Activated CD4-positive, alpha-beta T cell treated with anti-CD3 and anti-CD28 coated beads, Interleukin-2, amount 10 ng/mL, durations not matched to agents 24 days and 14 days (primary cell): ENCODE results near the gene KIF3A. TPM values are rescaled to one million over a fixed set of nuclear protein-coding genes. Genes with fewer than 3 reads are reported as not detected.

ENCODE experiments used
- DNase-seq: peaks from one replicate; pipeline ENCODE4 v3.0.0; 2022
- H3K27ac Mint-ChIP-seq: one replicate; pipeline ENCODE4 v1.8.0; 2022; ENCODE audit warnings: mild to moderate bottlenecking, mixed read lengths
- H3K27me3 Mint-ChIP-seq: one replicate; pipeline ENCODE4 v1.8.0; 2022; ENCODE audit warnings: mixed read lengths
- H3K36me3 Mint-ChIP-seq: one replicate; pipeline ENCODE4 v1.8.0; 2022; ENCODE audit warnings: low read depth, mild to moderate bottlenecking, mixed read lengths
- H3K4me1 Mint-ChIP-seq: one replicate; pipeline ENCODE4 v1.8.0; 2021; ENCODE audit warnings: mixed read lengths
- H3K4me3 Mint-ChIP-seq: one replicate; pipeline ENCODE4 v1.8.0; 2022; ENCODE audit warnings: mild to moderate bottlenecking, moderate library complexity, mixed read lengths
- H3K9me3 Mint-ChIP-seq: one replicate; pipeline ENCODE4 v1.8.0; 2021; ENCODE audit warnings: mixed read lengths
- intact Hi-C: fragments of 100-400 bp; cut with micrococcal nuclease; formaldehyde crosslinking; loops from one replicate; pipeline ENCODE4 v1.15.1; 2023
- total RNA-seq: library from RNA; stranded (reverse); gene quantifications from 2 replicates; pipeline ENCODE4 v1.2.3, GENCODE V29; 2022

The KIF3A gene
- total RNA-seq, 1 donor from 2014 or later, result 51.9 TPM

DNA sequence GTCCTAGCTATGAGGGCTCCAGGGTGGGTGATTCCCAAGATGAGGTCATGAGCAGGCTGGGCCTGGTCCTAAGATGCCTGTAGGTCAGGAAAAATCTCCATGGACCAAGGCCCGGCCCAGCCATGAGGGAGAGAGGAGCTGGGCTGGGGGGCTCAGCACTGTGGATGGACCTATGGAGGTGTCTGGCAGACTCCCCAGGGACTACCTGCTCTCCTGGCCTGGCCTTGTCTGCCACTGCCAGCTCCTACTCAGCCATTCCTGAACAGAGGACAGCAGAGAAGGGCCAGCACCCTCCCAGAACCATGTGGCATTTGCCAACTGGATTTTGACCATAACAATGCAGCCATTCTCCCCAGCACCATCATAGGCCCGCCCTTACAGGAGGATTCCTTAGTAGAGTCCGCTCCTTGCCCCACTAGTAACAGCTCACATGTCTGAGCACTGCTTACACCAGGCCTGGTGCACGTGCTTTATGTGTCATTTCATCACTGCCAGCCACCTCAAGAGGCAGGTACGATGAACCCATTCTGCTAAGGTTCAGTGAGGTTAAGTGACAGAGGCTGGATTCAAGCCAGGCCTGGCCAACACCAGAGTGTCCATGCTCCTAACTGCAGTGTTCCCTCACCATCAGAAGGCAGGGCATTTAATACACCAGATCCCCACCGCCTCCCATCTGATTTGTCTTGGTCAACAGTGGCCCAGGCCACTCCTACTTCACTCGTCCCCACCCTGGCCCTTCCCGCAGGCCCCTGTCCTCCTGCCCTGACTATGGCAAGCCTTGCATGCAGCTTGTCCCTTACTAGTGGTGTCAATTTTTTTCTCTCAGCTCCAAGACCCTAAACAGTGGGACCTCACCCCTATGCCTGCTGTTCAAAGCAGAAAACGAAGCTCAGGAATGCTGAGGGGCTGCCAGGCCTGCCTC, 78.7 kb downstream of the KIF3A start:
- H3K4me1 Mint-ChIP-seq, result peaks cover 63% of the 10 kb centered on the region
- DNase-seq, result no peak
- H3K27ac Mint-ChIP-seq, result peak overlapping the region; percentile 87
- H3K4me3 Mint-ChIP-seq, result peak overlapping the region; percentile 78
- H3K9me3 Mint-ChIP-seq, result no peaks in the 10 kb centered on the region
- intact Hi-C loops, result loop anchor here (1.0 kb wide), 1 partner anchor 22 kb away; no protein-coding TSS in a partner anchor
- peaks cover 12% of the 10 kb centered on the region for H3K36me3 Mint-ChIP-seq
- H3K27me3 Mint-ChIP-seq, result peaks cover 15% of the 10 kb centered on the region

DNA sequence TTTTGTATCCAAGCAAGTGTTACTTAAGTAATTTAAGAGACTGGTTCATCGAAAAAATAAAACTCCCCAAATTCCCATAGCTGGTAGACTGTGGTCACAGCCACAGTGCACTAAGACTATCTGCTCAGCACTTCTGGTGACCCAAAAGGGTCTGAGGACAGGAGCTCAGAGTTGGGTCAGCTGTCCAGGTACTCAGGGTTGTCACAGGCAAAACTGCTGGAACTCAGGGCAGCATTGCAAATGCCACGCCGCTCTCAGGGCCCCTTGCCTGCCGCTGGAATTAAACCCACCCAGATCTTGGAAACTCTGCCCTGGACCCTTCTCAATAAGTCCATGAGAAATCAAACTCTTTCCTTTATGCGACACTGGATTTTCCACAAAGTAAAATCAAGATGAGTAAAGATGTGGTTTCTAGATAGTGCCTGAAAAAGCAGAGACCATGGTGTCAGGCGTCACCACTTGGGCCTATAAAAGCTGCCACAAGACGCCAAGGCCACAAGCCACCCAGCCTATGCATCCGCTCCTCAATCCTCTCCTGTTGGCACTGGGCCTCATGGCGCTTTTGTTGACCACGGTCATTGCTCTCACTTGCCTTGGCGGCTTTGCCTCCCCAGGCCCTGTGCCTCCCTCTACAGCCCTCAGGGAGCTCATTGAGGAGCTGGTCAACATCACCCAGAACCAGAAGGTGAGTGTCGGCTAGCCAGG, 79.5 kb downstream of the KIF3A start, which contains the start of gene IL13:
Gene IL13 (plus strand): TSS at position 498 of the 705 bp plus-strand sequence. CDS start 14 bp downstream, at position 512.
- no peak for DNase-seq
- H3K9me3 Mint-ChIP-seq, result no peaks in the 10 kb centered on the region
- H3K27me3 Mint-ChIP-seq, result peaks cover 15% of the 10 kb centered on the region
- peaks cover 56% of the 10 kb centered on the region for H3K4me1 Mint-ChIP-seq
- peaks cover 12% of the 10 kb centered on the region for H3K36me3 Mint-ChIP-seq
- H3K27ac Mint-ChIP-seq, result peak within 1 kb of the TSS; percentile 87
- peak within 1 kb of the TSS; percentile 78 for H3K4me3 Mint-ChIP-seq
- intact Hi-C loops, result loop anchor here (1.0 to 2.0 kb wide), 3 partner anchors 17 to 22 kb away; no protein-coding TSS in a partner anchor

DNA sequence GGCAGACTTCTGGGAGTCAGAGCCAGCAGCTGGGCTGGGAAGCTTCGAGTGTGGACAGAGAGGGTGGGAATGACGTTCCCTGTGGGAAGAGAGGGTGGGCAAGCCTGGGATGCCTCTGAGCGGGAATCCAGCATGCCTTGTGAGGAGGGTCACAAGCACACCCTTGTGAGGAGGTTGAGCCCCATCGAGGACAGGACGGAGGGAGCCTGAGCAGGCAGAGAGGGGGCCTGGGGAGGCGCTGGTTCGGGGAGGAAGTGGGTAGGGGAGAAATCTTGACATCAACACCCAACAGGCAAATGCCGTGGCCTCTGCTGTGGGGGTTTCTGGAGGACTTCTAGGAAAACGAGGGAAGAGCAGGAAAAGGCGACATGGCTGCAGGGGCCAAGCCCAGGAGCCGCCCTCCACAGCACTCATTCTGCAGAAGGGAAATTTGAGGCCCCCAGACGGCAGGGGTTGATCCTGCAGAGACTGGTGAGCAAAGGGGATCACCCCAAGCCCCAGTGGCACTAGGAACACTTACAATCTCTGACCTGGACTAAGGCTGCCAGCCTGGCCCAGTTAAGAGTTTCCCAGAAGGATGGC, 80.5 kb downstream of the KIF3A start:
- intact Hi-C loops, result loop anchor here (1.0 to 2.0 kb wide), 2 partner anchors 16 to 18 kb away; no protein-coding TSS in a partner anchor
- Mint-ChIP-seq H3K4me1 (peaks cover 52% of the 10 kb centered on the region), H3K4me3 (peak overlapping the region; percentile 78), H3K36me3 (peaks cover 15% of the 10 kb centered on the region), H3K27me3 (peaks cover 21% of the 10 kb centered on the region), H3K27ac (peak overlapping the region; percentile 87), H3K9me3 (peaks cover 3% of the 10 kb centered on the region)
- DNase-seq, result no peak

DNA sequence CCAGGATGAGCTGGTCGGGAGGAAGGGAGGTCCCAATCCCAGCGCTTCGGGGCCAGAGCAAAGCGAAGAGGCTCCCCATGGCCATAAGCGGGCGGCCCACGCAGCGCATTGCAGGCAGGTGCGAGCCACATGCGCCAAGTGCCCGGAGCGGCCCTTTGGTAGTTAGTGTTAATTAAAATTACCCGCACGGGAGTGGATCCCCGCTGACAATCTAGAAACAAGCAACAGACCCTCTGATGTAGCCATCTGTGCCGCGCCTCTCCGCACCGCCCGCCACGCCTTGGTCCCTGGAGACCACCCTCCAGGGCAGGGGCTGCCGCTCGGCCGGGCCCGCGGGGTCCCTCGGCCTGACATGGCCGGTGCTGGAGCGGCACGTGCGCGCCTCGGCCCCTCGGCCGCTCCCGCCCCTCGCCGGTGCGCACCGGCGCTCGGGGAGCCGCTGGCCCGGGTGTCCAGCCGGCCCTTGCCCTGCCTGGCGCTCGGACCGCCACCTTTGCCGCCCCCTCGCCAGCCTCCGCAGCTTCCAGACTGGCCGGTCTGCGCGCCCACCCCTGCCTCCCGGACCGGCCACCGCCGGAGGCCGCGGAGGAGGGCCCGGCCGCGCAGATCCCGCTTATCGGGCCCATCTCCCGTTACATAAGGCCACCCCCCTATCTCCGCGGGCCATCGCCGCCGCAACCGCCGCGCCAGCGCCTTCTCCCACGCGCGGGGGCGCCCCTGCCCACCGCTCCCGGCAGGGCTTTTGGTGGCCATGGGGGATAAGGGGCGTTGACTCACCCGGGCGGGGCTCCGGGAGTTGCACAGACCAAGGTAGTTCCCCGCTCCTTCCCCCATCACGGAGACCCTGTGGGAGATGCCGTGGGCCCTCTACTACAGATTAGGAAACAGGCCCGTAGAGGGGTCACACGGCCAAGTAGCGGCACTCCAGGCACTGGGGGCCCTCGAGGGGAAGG, 81.2 kb downstream of the KIF3A start:
- Mint-ChIP-seq H3K9me3 (peaks cover 5% of the 10 kb centered on the region), H3K27ac (peak overlapping the region; percentile 87)
- intact Hi-C loops, result loop anchor here (2.0 kb wide), 1 partner anchor 19 kb away; no protein-coding TSS in a partner anchor

DNA sequence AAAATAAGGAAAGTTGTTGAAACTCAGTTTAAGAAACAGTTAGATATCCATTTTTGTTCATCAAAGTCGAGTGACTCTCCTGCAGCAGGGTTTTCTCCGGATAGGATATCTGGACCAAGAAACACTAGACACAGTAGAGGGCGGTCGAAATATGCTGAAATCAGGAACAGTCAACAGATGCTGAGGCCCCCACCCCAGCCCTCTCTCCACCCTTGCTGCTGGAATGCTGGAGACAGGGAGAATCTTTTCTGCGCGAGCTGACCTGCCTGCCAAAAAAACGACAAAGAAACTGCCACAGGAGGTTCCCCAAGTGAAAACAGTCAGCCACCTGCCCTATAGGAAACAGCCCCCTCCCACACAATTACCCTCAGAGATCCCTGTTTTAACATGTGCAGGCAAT, 83.6 kb downstream of the KIF3A start:
- Mint-ChIP-seq H3K27ac (no peak overlapping the region), H3K9me3 (peaks cover 6% of the 10 kb centered on the region), H3K4me1 (peaks cover 37% of the 10 kb centered on the region), H3K27me3 (peaks cover 21% of the 10 kb centered on the region), H3K36me3 (peaks cover 11% of the 10 kb centered on the region), H3K4me3 (no peak overlapping the region)
- intact Hi-C loops, result no loop called here
- no peak for DNase-seq

More for the DNA sequence above, 81.2 kb downstream of the KIF3A start:
- H3K36me3 Mint-ChIP-seq, result peaks cover 17% of the 10 kb centered on the region
- peaks cover 21% of the 10 kb centered on the region for H3K27me3 Mint-ChIP-seq
- peak overlapping the region; percentile 78 for H3K4me3 Mint-ChIP-seq
- peaks cover 48% of the 10 kb centered on the region for H3K4me1 Mint-ChIP-seq
- DNase-seq, result peak; percentile 80

DNA sequence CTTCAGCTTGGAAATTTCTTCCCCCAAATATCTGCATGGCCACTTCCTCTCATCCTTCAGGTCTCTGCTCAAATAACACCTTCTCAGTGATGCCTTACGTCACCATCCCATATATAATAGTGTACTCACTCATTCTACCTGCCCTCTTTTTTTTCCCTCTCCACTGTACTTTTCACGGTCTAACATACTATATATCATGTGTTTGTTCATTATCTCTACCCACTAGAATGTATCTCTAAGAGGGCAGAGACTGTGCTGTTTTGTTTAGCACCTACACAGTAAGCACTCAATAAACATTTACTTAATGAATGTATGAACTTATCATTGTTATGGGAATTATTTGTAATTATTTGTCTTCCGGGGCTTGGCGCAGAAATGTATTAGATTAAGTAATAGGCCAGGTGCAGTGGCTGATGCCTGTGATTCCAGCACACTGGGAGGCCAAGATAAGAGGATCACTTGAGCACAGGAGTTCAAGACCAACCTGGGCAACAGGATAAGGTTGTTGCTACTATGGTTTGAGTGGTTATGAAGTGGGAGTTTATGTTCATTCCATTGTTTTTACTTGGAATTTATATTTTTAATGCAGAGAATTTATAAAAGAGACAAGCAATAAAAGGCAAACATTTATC, 85.4 kb downstream of the KIF3A start:
- no peak for DNase-seq
- peaks cover 16% of the 10 kb centered on the region for H3K9me3 Mint-ChIP-seq
- H3K4me3 Mint-ChIP-seq, result no peak overlapping the region
- peaks cover 21% of the 10 kb centered on the region for H3K27me3 Mint-ChIP-seq
- peaks cover 22% of the 10 kb centered on the region for H3K4me1 Mint-ChIP-seq
- H3K36me3 Mint-ChIP-seq, result peaks cover 23% of the 10 kb centered on the region
- H3K27ac Mint-ChIP-seq, result no peak overlapping the region
- intact Hi-C loops, result no loop called here

DNA sequence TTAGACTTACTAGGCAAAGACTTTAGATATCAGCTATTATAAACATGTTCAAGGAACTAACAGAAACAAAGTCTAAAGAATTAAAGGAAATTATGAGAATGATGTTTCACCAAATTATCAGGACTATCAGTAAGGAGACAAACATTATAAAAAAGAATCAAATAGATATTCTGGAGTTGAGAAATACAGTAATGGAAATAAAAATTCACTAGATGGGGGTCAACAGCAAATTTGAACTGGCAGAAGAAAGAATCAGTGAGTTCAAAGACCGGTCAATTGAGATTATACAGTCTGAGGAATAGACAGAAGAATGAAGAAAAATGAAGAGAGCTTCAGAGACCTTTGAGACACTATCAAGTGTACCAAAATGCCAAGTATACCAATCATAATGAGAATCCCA, 89.0 kb downstream of the KIF3A start:
- Mint-ChIP-seq H3K27me3 (peaks cover 5% of the 10 kb centered on the region), H3K4me1 (peaks cover 9% of the 10 kb centered on the region), H3K9me3 (peaks cover 16% of the 10 kb centered on the region), H3K36me3 (peaks cover 46% of the 10 kb centered on the region), H3K4me3 (no peak overlapping the region), H3K27ac (no peak overlapping the region)
- no peak for DNase-seq
- intact Hi-C loops, result no loop called here

DNA sequence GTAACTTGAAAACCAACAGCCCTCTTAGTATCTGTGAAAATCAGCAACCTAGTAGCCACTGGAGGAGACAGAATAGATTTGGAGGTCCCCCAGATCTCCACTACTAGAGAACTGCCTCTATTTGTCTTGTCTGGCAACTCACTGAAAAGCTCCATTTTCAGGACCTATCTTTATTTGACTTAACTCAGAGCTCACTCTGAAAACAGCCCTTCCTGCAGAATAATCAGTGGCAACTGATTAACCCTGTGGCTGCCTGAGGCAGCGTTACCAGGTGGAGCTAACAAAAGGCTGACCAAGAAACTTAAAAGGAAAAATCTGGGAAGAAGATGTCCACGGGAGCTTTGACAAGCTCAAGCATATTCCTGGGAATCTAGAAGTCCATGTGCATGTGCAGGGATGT, 89.9 kb downstream of the KIF3A start:
- H3K27ac Mint-ChIP-seq, result no peak overlapping the region
- intact Hi-C loops, result no loop called here
- no peak for DNase-seq
- H3K36me3 Mint-ChIP-seq, result peaks cover 54% of the 10 kb centered on the region
- peaks cover 16% of the 10 kb centered on the region for H3K9me3 Mint-ChIP-seq
- no peak overlapping the region for H3K4me3 Mint-ChIP-seq
- peaks cover 18% of the 10 kb centered on the region for H3K4me1 Mint-ChIP-seq
- H3K27me3 Mint-ChIP-seq, result peaks cover 5% of the 10 kb centered on the region

DNA sequence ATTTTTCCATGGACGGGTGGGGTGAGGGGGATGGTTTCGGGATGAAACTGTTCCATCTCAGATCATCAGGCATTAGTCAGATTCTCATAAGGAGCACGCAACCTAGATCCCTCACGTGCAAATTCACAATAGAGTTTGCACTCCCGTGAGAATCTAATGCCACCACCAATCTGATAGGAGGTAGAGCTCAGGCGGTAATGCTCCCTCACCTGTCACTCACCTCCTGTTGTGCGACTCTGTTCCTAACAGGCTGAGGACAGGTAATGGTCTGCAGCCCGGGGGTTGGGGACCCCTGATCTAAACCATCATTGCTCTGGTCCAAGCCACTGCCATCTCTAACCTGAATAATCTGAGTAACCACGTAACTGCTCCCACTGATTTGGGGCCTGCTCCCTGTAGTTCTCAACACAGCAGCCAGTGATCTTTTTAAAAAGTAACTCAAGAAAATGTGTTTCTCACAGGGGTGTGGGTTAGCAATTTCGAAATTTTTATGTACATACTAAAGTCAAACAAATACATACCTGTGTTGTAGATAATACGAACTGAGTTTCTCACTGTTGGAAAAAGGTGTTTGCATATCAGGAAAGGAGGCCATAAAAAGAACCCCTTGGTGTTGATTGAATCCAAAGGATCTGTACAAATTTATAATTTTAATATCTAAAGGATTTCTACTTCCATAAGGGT, 90.6 kb downstream of the KIF3A start:
- Mint-ChIP-seq H3K27me3 (no peaks in the 10 kb centered on the region), H3K4me1 (peaks cover 22% of the 10 kb centered on the region), H3K27ac (no peak overlapping the region), H3K9me3 (peaks cover 12% of the 10 kb centered on the region), H3K4me3 (no peak overlapping the region), H3K36me3 (peaks cover 57% of the 10 kb centered on the region)
- DNase-seq, result peak; percentile 51
- intact Hi-C loops, result no loop called here

DNA sequence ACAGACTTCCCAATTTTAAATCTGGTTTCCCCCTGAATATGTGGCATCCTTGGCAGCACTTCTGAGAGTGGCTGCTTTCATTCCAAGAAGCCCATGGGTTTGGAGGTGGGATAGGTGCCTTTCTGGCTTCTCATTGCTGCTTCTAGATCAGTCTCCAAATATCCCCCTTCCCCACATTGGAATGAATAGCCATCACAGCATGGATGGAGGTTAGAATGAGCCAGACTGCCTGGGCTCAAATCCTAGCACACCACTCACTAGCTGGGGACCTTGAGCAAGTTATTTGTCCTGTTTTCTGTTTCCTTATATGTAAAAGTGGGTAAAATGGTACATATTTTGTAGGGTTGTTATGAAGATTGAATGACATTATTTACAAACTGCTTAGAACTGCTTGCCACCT, 93.2 kb downstream of the KIF3A start:
- Mint-ChIP-seq H3K36me3 (peaks cover 76% of the 10 kb centered on the region), H3K27me3 (no peaks in the 10 kb centered on the region), H3K4me1 (peaks cover 41% of the 10 kb centered on the region), H3K9me3 (peaks cover 11% of the 10 kb centered on the region), H3K27ac (no peak overlapping the region), H3K4me3 (no peak overlapping the region)
- intact Hi-C loops, result loop anchor here (5.0 kb wide), 3 partner anchors 178 to 542 kb away; no protein-coding TSS in a partner anchor
- no peak for DNase-seq
